ENCODE results near the gene TP53I3.

DNA sequence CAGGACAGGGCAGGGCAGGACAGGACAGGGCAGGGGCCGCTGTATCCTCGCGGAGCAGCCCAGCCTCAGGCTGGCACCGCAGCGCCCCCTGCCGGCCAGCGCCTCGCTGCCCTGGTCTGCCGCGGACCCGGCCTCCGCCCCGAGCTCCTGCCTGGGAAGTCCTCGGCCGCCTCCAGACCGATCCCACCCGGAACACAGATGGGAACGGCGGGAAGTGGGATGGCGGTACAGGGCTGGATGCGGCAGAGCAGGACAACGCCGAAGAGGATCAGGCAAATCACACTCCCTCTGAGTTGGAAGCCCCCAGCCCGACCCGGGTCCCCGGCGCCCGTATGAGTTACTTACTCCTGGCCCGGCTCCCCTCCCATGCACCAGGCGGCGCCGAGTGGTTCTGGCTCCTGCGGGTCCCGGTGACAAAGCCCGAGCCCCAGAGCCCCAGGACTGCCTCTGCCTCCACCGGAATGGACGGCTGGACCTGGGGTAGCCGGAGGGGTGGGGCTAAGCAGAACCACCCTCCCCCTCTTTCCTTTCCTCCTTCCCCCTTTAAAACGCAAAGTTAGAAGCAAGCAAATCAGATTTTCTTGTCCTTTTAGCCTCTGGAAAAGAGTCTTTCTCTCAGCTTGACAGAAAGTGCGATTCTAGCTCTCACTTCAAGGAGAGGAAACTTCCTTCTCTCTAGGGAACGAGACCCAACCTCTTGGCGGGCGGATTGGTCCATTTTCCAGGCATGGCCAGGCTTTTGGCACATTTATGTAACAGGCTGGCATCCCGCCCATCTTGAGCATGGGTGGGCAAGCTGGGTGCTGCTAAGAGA, at the start of gene TP53I3:
- TF ChIP-seq ELF1 (IDR thresholded peaks at IDR 0.05; ENCODE audit: borderline replicate concordance, low read depth) (no peak), POLR2AphosphoS5 (IDR thresholded peaks at IDR 0.05; ENCODE audit: low read depth, low read length) (peak; percentile 91), CTCF (IDR thresholded peaks at IDR 0.05 in 2 of 3, conservative IDR thresholded peaks at IDR 0.05 in 1 of 3; ENCODE audit: borderline replicate concordance in 1 of 3, insufficient read depth in 1 of 3, low read depth in 2 of 3, low read length in 2 of 3) (peak in 2 of 3 experiments; percentile 84 to 94; a peak in 4 of 6 replicates), CEBPB (IDR thresholded peaks at IDR 0.05; ENCODE audit: low read depth) (no peak), MAX (IDR thresholded peaks at IDR 0.05) (no peak), POLR2A (IDR thresholded peaks at IDR 0.05; ENCODE audit: borderline replicate concordance, extremely low read depth, insufficient read depth, insufficient read length) (peak; percentile 48)
